ENCODE results near the gene ZNF143.

DNA sequence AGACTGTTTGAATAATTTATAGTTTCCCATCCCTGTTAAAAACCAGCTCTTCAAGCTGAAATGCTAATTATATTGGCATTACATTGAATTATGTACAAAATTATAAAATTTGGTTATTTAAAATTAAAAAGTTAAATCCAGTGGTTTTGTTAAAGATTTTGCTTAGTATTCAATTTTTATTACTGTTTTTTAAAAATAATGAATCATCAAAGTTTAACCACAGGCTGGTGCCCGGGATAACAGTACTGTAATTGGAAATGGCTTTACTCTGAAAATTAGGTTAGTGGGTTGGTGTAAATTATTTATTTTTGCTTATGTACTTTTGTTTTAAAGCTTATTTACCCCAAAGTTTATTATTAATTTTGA, 67.3 kb downstream of the ZNF143 start:
- TF ChIP-seq CTCF (IDR thresholded peaks at IDR 0.05) (no peak), SIN3A (IDR thresholded peaks at IDR 0.05; ENCODE audit: borderline replicate concordance, insufficient read depth, low read depth, low read length) (no peak), POLR2AphosphoS5 (IDR thresholded peaks at IDR 0.05; ENCODE audit: low read depth, low read length) (no peak), TCF7L2 (IDR thresholded peaks at IDR 0.05; ENCODE audit: low read depth, low read length) (no peak)
- TF ChIP-seq, protein P1, sequence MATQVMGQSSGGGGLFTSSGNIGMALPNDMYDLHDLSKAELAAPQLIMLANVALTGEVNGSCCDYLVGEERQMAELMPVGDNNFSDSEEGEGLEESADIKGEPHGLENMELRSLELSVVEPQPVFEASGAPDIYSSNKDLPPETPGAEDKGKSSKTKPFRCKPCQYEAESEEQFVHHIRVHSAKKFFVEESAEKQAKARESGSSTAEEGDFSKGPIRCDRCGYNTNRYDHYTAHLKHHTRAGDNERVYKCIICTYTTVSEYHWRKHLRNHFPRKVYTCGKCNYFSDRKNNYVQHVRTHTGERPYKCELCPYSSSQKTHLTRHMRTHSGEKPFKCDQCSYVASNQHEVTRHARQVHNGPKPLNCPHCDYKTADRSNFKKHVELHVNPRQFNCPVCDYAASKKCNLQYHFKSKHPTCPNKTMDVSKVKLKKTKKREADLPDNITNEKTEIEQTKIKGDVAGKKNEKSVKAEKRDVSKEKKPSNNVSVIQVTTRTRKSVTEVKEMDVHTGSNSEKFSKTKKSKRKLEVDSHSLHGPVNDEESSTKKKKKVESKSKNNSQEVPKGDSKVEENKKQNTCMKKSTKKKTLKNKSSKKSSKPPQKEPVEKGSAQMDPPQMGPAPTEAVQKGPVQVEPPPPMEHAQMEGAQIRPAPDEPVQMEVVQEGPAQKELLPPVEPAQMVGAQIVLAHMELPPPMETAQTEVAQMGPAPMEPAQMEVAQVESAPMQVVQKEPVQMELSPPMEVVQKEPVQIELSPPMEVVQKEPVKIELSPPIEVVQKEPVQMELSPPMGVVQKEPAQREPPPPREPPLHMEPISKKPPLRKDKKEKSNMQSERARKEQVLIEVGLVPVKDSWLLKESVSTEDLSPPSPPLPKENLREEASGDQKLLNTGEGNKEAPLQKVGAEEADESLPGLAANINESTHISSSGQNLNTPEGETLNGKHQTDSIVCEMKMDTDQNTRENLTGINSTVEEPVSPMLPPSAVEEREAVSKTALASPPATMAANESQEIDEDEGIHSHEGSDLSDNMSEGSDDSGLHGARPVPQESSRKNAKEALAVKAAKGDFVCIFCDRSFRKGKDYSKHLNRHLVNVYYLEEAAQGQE (IDR thresholded peaks at IDR 0.05; ENCODE audit: insufficient read depth in 1 of 2, low read depth in 2 of 2, low read length in 1 of 2) = no peak

All from Panc1 (cell line).